PFSK-1 (cell line): ENCODE data around the gene SDS.

Experiments
- POLR2AphosphoS5 ChIP-seq: IDR thresholded peaks from 2 replicates; pipeline ENCODE4 v1.6.1; 2012; ENCODE audit warnings: low read depth, mild to moderate bottlenecking, control low read depth, low read length, moderate library complexity
- TAF1 ChIP-seq: IDR thresholded peaks from 2 replicates; pipeline ENCODE4 v1.6.1; 2012; ENCODE audit warnings: low read length, control low read depth, borderline replicate concordance; ENCODE audit not compliant: insufficient read depth

- no peak for TF ChIP-seq POLR2AphosphoS5
- no peak for TF ChIP-seq TAF1
These were observed 44.4 kb downstream of the SDS start for GRCh38 chr12:113359133-113359938.
